ENCODE measurements around the gene MINK1.
"Not testable (repeated sequence)": the region's sequence is repeated elsewhere in the genome, so short reads cannot be mapped to it uniquely, and the experiment has no call there.

The MINK1 gene

DNA sequence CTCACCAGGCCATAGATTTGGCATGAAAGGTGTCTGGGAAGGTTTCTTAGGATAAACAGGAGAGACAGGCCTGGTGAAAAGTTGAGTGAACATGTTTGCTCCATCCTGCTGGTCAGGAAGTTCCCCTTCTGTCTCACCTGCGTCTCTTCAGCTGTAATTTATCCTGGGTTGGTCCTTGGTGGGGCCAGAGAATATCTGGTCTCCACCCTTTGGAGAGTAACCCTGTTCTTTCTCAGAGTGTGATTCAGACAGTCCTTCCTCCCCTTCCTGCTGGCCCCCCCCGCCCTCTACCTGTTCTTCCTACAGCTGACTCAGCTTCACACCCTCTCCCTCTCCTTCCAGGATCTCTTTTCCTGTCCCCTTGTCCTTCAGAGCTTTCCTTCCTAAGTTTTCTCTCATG is 17.1 kb downstream of the MINK1 start:
- no peak for FAIRE-seq

DNA sequence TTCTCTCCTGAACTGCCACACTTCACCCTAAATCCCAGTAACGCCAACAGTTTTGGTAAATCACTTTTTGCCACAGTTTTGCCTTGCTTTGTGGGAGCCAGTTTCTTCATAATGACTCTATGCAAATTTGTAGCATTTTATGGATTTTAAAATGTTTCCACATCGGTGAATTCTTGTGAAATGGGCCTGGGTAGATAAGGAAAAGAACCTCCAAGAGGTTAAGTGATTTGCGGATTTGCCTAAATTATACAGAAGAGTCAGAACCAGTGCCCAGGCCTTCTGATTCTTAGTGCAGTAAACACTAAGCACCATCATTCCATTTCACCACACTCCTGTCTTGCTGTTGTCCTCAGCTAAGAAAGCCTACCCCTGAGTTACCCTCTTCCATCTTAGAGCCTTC is 17.9 kb downstream of the MINK1 start:
- no peak for FAIRE-seq

DNA sequence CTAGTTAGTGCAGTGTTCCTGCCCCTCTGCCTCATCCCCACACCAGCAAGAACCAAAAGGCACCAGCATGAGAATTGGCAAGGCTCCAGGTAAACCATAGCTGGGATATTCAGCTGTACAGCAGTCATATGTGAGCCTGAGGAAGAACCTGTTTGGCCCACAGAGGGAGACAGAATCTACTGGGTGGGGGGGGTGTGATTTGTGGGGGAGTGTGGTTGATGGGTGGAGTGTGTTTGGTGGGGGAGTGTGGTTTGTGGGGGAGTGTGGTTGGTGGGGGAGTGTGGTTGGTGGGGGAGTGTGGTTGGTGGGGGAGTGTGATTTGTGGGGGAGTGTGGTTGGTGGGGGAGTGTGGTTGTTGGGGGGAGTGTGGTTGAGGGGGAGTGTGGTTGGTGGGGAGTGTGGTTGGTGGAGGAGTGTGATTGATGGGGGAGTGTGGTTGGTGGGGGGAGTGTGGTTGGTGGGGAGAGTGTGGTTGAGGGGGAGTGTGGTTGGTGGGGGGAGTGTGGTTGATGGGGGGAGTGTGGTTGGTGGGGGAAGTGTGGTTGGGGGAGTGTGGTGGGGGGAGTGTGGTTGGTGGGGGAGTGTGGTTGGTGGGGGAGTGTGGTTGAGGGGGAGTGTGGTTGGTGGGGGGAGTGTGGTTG is 19.5 kb downstream of the MINK1 start:
- no peak for FAIRE-seq

DNA sequence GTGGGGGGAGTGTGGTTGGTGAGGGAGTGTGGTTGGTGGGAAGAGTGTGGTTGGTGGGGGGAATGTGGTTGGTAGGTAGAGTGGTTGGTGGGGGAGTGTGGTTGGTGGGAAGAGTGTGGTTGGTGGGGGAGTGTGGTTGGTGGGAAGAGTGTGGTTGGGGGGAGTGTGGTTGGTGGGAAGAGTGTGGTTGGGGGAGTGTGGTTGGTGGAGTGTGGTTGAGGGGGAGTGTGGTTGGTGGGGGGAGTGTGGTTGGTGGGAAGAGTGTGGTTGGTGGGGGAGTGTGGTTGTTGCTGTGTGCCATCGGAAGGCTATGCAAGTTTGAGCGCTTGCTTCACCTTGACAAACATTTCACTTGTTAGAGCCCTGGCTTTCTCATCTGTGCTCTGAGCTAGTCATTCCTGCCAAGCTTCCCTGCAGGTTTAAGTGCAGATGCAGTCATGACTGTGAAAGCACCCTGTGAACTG is 20.1 kb downstream of the MINK1 start:
- FAIRE-seq, result no peak

GRCh38 chr17:4854111-4854681 is 21.1 kb downstream of the MINK1 start:
- no peak for FAIRE-seq

DNA sequence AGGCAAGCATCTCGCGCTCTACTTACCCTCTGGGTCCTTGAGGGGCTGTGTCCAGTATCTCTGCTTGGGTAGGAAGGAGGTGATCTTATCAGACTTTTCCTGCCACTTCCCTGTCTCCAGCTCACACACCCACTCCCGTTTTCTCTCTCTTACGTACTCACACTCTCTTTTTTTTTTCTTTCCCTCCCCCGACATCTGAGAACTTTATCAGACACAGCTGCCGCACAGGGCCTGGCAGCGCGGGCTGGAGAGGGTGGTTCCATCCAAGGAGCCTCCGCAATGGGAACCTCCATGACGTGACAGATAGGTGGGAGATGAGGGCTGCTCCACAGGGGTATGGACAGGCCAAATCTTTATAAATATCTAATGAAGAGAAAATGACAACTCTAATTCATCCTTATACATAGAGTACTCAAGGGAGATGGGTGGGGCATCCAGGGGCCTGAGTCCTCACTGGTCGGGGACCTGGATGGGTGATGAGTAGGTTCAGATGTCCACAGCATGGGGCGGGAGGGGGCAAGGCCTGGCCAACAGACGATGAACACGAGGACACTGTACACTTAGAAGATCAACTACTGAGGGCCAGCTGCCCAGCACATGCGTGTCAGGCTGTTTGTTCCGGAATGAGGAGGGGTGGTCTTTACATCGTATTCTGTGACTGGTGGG is 23.3 kb downstream of the MINK1 start:
- no peak for FAIRE-seq

GRCh38 chr17:4856937-4857314 is 23.8 kb downstream of the MINK1 start:
- FAIRE-seq, result no peak

- FAIRE-seq, result not testable (repeated sequence)
Observed at GRCh38 chr17:4857347-4857746, 24.2 kb downstream of the MINK1 start.

DNA sequence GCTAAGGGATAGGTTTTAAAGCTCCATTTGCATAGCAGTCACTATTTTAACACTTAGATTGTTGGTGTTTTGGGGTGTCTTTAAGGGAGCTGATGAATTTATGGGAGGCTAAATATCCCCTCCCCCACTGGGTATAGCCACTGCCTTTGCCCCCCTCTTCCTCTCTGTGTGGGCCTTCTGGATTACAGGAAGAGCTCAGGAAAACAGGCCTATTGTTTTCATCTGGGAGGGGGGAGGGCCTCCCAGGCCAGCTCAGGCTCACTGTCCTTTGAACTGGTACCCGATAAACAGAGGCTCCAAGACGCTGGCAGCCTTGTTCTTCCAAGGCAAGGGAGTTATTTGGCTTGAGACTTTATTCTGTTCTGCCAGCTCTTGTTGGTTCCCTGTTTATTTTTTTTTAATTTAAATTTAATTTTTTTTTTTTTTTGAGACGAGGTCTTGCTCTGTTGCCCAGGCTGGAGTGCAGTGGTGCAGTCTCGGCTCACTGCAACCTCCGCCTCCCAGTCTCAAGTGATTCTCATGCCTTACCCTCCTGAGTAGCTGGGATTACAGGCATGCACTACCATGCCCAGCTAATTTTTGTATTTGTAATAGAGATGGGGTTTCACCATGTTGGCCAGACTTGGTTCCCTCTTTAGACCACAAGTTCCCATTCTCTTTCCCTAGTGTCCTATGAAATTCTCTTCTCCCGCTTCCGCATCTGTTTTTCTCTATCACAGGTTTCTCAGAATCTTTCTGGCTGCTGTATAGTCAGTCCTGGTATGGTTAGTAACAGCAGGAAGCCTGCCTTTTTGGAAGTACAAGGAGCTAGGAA is 25.1 kb downstream of the MINK1 start:
- no peak for FAIRE-seq

DNA sequence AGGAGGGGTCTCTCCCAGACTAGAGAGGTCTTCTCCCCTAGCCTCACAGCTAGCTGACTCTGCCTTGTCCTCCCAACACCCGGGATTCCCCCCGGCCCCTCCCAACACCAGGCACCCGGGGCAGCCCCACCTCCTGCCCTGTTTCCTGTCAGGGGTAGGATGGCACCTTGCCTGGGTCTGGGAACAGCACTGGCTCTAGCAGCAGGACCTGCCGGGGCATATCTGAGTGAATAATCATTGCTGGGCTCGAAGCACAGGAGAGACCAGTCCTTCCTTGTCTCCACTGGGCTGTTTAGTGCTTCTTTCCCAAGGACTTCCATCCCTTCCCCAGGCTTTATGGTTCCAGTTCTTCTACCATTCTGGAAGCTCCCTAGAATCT is 25.7 kb downstream of the MINK1 start:
- no peak for FAIRE-seq

DNA sequence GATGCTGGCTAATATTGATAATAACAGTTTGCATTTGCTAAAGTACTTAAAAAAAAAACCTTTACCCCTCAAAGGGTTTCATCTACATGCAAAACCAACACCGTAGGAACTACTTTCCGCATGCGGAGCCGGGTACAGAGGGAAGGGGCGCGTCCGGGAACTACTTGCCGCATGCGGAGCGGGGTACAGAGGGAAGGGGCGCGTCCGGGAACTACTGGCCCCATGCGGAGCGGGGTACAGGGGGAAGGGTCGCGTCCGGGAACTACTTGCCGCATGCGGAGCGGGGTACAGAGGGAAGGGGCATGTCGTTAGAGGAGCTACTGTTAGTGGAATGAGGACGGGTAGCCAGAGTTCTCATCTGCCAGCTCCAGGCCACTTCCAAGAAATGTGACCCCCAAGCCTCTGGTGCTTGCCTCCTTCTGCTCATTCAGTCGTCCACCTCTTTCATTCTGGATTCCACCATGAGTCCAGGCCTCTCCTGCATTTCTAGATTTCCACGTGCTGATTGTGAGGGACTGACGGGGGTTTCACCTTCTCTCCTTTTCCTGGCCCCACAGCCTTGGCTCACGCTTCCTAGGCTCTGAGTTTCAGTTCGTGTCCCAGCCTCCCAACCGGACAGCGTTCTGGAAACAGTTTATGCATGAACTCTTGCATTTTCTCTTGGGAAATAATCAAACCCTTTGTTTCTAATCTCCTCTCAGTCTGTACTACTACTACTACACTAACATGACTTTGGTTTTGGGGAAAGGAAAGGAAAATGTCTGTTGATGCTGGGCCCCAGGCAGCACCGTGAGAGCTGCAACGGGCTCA is 26.9 kb downstream of the MINK1 start:
- no peak for FAIRE-seq

- FAIRE-seq, result no peak
Observed at GRCh38 chr17:4860651-4861050, 27.5 kb downstream of the MINK1 start.

DNA sequence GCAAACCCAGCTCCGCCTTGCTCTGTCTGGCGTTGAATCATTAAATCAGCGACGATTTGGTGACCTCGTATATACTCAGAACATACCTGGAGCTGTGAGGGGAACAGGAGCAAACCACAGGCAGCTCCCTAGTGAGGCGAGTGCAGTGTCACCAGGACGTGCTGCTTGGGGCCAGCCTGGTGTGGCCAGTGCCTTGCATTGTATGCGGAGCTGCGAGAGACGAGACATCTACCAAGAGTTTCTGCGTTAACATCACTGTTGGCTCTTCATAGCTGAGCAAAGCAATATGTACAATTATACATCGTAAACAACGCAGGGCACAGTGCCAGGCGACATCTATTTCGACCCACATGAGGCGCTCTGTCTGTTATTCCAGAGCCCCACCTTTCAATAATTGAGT is 27.9 kb downstream of the MINK1 start:
- no peak for FAIRE-seq

- FAIRE-seq, result no peak
Observed at GRCh38 chr17:4862720-4863119, 29.6 kb downstream of the MINK1 start.

DNA sequence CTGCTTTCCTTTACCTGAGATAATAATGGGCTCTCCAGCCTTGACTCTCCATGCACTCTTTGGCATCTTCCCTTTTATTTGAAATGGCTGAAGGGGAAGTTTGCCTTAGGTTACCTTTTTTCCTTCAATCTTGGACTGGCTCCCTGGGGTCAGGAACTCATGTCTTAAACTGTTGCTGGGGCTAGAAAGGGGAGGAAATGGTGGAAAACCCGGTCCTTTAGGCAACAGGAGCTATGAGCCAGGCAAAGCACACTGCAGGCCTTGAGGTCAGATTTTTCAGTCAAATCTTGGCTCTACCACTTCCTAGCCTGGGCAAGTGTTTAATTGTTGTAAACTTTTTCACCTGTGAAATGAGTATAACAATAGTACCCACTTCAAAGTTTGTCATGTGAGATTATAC is 30.2 kb downstream of the MINK1 start:
- FAIRE-seq, result no peak

GRCh38 chr17:4867535-4867934 is 34.4 kb downstream of the MINK1 start:
- not testable (repeated sequence) for FAIRE-seq

DNA sequence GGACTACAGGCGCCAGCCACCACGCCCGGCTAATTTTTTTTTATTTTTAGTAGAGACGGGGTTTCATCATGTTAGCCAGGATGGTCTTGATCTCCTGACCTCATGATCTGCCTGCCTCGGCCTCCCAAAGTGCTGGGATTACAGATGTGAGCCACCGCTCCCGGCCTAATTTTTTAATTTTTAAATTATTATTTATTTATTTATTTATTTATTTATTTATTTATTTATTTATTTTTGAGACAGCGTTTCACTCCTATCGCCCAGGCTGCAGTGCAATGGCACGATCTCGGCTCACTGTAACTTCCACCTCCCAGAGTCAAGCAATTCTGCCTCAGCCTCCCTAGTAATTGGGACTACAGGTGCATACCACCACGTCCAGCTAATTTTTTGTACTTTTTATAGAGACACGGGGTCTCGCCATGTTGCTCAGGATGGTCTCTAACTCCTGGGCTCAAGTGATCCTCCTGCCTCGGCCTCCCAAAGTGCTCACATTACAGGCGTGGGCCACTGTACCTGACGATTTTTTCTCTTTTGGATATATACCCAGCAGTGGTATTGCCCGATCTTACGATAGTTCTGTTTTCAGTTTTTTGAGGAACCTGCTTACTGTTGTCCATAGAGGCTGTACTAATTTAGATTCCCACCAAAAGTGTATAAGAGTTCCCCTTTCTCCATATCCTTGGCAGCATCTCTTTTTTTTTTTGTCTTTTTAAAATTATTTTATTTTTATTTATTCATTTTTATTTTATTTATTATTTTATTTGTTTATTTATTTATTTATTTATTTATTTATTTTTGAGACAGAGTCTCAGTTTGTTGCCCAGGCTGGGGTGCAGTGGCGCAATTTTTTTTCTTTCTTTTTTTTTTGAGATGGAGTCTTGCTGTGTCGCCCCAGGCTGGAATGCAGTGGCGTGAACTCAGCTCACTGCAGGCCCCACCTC is 36.2 kb downstream of the MINK1 start:
- FAIRE-seq, result not testable (repeated sequence)

DNA sequence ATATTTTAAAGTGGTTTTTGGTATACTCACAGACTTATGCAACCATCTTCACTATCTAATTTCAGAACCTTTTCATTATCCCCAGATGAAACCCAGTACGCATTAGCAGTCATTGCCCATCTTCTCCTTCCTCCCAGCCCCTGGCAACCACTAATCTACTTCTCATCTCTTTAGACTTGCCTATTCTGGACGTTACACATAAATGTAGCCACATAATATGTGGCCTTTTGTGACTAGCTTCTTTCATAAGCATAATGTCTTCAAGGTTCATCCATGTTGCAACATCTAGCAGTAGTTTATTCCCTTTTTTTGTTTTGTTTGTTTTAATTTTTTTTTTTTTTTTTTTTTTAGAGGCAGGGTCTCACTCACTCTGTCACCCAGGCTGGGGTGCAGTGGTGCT is 37.7 kb downstream of the MINK1 start:
- no peak for FAIRE-seq

- no peak for FAIRE-seq
Observed at GRCh38 chr17:4872786-4873185, 39.6 kb downstream of the MINK1 start.

DNA sequence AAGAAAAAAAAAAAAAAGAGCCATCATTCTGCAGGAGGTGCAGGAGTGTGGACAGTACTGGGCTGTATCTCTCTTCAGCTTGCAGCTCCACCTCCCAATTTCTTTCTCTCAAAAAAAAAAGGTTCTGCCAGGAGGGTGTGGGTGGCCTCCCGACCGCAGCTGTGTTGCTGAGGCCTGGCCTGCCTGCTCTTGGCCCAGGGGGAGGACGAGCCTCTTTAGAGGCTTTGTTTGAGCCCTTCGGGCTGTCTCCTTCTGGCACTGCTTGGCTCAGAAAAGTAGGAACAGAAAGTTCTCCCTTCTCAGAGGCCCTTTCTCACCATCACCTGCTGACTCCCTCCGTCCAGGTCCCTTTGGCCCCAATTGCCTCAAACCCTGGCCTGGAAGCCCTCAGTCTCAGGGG is 43.9 kb downstream of the MINK1 start:
- FAIRE-seq, result no peak

DNA sequence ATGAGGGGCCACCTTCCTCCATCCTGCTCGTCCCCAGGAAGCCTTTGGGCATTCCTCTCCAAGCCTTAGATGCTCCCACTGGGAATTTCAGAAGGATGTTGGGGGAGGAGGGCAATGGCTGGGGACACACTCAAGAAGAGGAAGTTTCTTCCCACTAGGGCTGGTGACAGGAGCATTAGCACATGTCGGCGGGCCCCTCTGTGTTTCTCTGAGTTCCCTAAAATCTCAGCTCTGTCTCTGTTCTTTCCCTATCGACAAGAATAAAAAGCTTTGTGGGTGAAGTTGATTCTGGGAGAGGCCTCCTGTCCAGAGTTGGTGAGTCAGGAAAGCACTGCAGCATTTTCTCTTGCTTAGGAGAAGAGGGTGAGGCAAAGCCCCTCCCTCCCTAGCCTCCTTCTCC is 46.5 kb downstream of the MINK1 start:
- FAIRE-seq, result no peak

GRCh38 chr17:4880857-4881256 is 47.7 kb downstream of the MINK1 start:
- no peak for FAIRE-seq
